HK-2 (cell line): ENCODE measurements around the gene TMEM234.
"Not testable (repeated sequence)": the region's sequence is repeated elsewhere in the genome, so short reads cannot be mapped to it uniquely, and the experiment has no call there.

Experiments used
- DNase-seq: peaks from one replicate; pipeline ENCODE4 v3.0.0-alpha.2; 2018; ENCODE audit not compliant: unreplicated experiment

Gene TMEM234

GRCh38 chr1:32221980-32222755 lies at the start of gene TMEM234, which contains the start of gene EIF3I:
Gene TMEM234, minus strand, starts transcription at chr1:32222353. Its CDS starts 31 bp downstream, at chr1:32222322.
Gene EIF3I, plus strand, starts transcription at chr1:32222407. Its CDS starts 35 bp downstream, at chr1:32222442.
- peak; percentile 87 for DNase-seq

GRCh38 chr1:32269744-32270143 lies 47.6 kb upstream of the TMEM234 start:
- DNase-seq: no peak

GRCh38 chr1:32266921-32267591 lies 44.9 kb upstream of the TMEM234 start:
- no peak for DNase-seq

GRCh38 chr1:32265846-32266245 lies 43.7 kb upstream of the TMEM234 start:
- no peak for DNase-seq

- no peak for DNase-seq
Observed at GRCh38 chr1:32263744-32264143, 41.6 kb upstream of the TMEM234 start.

GRCh38 chr1:32263236-32263593 lies 41.1 kb upstream of the TMEM234 start:
- not testable (repeated sequence) for DNase-seq

- no peak for DNase-seq
Observed at GRCh38 chr1:32257227-32257508, 35.0 kb upstream of the TMEM234 start.

- DNase-seq: no peak
Observed at GRCh38 chr1:32256473-32257226, 34.5 kb upstream of the TMEM234 start.

- no peak for DNase-seq
Observed at GRCh38 chr1:32255072-32256071, 33.2 kb upstream of the TMEM234 start.

- DNase-seq: no peak
Observed at GRCh38 chr1:32250893-32251716, 29.0 kb upstream of the TMEM234 start, which contains the start of gene LCK. Gene LCK, plus strand, starts transcription at chr1:32251265. Its CDS starts 23,065 bp downstream, at chr1:32274330.

- peak; percentile 51 for DNase-seq
Observed at GRCh38 chr1:32249831-32250525, 27.8 kb upstream of the TMEM234 start.

- peak; percentile 30 for DNase-seq
Observed at GRCh38 chr1:32247983-32248889, 26.1 kb upstream of the TMEM234 start.

GRCh38 chr1:32247452-32247851 lies 25.3 kb upstream of the TMEM234 start:
- no peak for DNase-seq

GRCh38 chr1:32246888-32247273 lies 24.7 kb upstream of the TMEM234 start, which contains the start of gene FAM167B:
Gene FAM167B, plus strand, starts transcription at chr1:32247222. Its CDS starts 200 bp downstream, at chr1:32247422.
- DNase-seq: no peak

GRCh38 chr1:32242341-32242851 lies 20.2 kb upstream of the TMEM234 start:
- no peak for DNase-seq

- peak; percentile 71 for DNase-seq
Observed at GRCh38 chr1:32241001-32241763, 19.0 kb upstream of the TMEM234 start.

- DNase-seq: no peak
Observed at GRCh38 chr1:32240140-32240951, 18.2 kb upstream of the TMEM234 start.
